WTC11 (cell line): ENCODE results near the gene NOXO1. TPM values are rescaled to one million over a fixed set of nuclear protein-coding genes. Genes with fewer than 3 reads are reported as not detected.
A peak's percentile ranks its signal among the peaks of the same experiment; 100 is the strongest.

Experiments used
- ATAC-seq: fragments of 200-7000 bp; cut with Tn5 transposase; 2 replicates; pipeline ENCODE4 v1.10.0; 2021; ENCODE audit warnings: mild to moderate bottlenecking, moderate library complexity
- CTCF ChIA-PET: fragments of 300-600 bp; sonication (Branson Sonifier 250); formaldehyde crosslinking; loops from one replicate; lab custom pipeline; 2021; ENCODE audit warnings: antibody characterized with exemption; lab: Charles Lee
- POLR2A ChIA-PET: fragments of 350-600 bp; sonication (Branson Sonifier 250); formaldehyde crosslinking; loops from one replicate; lab custom pipeline; 2021; ENCODE audit warnings: antibody characterized with exemption; lab: Charles Lee
- DNase-seq: peaks from one replicate; pipeline ENCODE4 v3.0.0; 2021; ENCODE audit warnings: low spot score
- H3K27ac Mint-ChIP-seq: 2 replicates; pipeline ENCODE4 v1.8.0; 2021; ENCODE audit warnings: mixed read lengths
- H3K27me3 Mint-ChIP-seq: 2 replicates; pipeline ENCODE4 v1.8.0; 2021; ENCODE audit warnings: low read depth, mild to moderate bottlenecking, moderate library complexity, mixed read lengths
- H3K36me3 Mint-ChIP-seq: 2 replicates; pipeline ENCODE4 v1.8.0; 2021; ENCODE audit warnings: mixed read lengths
- H3K4me1 Mint-ChIP-seq: 2 replicates; pipeline ENCODE4 v1.8.0; 2022; ENCODE audit warnings: mixed read lengths
- H3K4me3 Mint-ChIP-seq: 2 replicates; pipeline ENCODE4 v1.8.0; 2021; ENCODE audit warnings: mild to moderate bottlenecking, moderate library complexity, mixed read lengths
- H3K9me3 Mint-ChIP-seq: 2 replicates; pipeline ENCODE4 v1.8.0; 2021; ENCODE audit warnings: mixed read lengths
- ATF3 ChIP-seq: sonication (generic); formaldehyde crosslinking; conservative IDR thresholded peaks from 2 replicates; pipeline ENCODE4 v1.8.1; 2022; ENCODE audit warnings: mild to moderate bottlenecking, missing genetic modification reagents
- CBFB ChIP-seq: sonication (generic); formaldehyde crosslinking; IDR thresholded peaks from 2 replicates; pipeline ENCODE4 v1.8.1; 2022; ENCODE audit warnings: mild to moderate bottlenecking, low read depth, missing genetic modification reagents
- CTCF ChIP-seq: fragments of 200-600 bp; IDR thresholded peaks from 2 replicates; pipeline ENCODE4 v1.8.0; 2022; ENCODE audit warnings: antibody characterized with exemption
- ELF4 ChIP-seq: sonication (generic); formaldehyde crosslinking; IDR thresholded peaks from 2 replicates; pipeline ENCODE4 v1.8.1; 2022; ENCODE audit warnings: low read depth, mild to moderate bottlenecking, moderate library complexity, missing genetic modification reagents
- ESRRA ChIP-seq: sonication (generic); formaldehyde crosslinking; IDR thresholded peaks from 2 replicates; pipeline ENCODE4 v1.8.1; 2022; ENCODE audit warnings: mild to moderate bottlenecking, missing genetic modification reagents, borderline replicate concordance
- GTF2I ChIP-seq: fragments of 250-450 bp; sonication (Bioruptor Pico); conservative IDR thresholded peaks from 2 replicates; pipeline ENCODE4 v1.4.0; 2021; ENCODE audit warnings: mild to moderate bottlenecking
- JUN ChIP-seq: sonication (generic); formaldehyde crosslinking; IDR thresholded peaks from 2 replicates; pipeline ENCODE4 v1.8.0; 2023; ENCODE audit warnings: mild to moderate bottlenecking, missing genetic modification reagents
- MAX ChIP-seq: sonication (generic); formaldehyde crosslinking; IDR thresholded peaks from 2 replicates; pipeline ENCODE4 v1.8.0; 2022; ENCODE audit warnings: mild to moderate bottlenecking, missing genetic modification reagents
- MYBL2 ChIP-seq: sonication (generic); formaldehyde crosslinking; IDR thresholded peaks from 2 replicates; pipeline ENCODE4 v1.8.1; 2023; ENCODE audit warnings: mild to moderate bottlenecking, moderate library complexity, missing genetic modification reagents
- NFATC4 ChIP-seq: fragments of 250-450 bp; sonication (Bioruptor Pico); IDR thresholded peaks from 2 replicates; pipeline ENCODE4 v1.9.0; 2021; ENCODE audit warnings: mild to moderate bottlenecking
- NFE2L1 ChIP-seq: sonication (generic); formaldehyde crosslinking; IDR thresholded peaks from 2 replicates; pipeline ENCODE4 v1.8.1; 2023; ENCODE audit warnings: missing genetic modification reagents
- RORB ChIP-seq: fragments of 250-450 bp; sonication (Bioruptor Pico); IDR thresholded peaks from 2 replicates; pipeline ENCODE4 v1.9.0; 2021; ENCODE audit warnings: mild to moderate bottlenecking
- SMAD3 ChIP-seq: sonication (generic); formaldehyde crosslinking; IDR thresholded peaks from 2 replicates; pipeline ENCODE4 v1.8.0; 2022; ENCODE audit warnings: missing genetic modification reagents, mild to moderate bottlenecking, borderline replicate concordance
- SP1 ChIP-seq: sonication (generic); formaldehyde crosslinking; conservative IDR thresholded peaks from 2 replicates; pipeline ENCODE4 v1.8.1; 2022; ENCODE audit warnings: missing genetic modification reagents
- STAT6 ChIP-seq: sonication (generic); formaldehyde crosslinking; conservative IDR thresholded peaks from 2 replicates; pipeline ENCODE4 v1.8.1; 2023; ENCODE audit warnings: mild to moderate bottlenecking, low read depth, missing genetic modification reagents, moderate library complexity
- ZBTB21 ChIP-seq: sonication (generic); formaldehyde crosslinking; IDR thresholded peaks from 2 replicates; pipeline ENCODE4 v1.8.1; 2023; ENCODE audit warnings: mild to moderate bottlenecking, missing genetic modification reagents, borderline replicate concordance
- ZNF317 ChIP-seq: sonication (generic); formaldehyde crosslinking; IDR thresholded peaks from 2 replicates; pipeline ENCODE4 v1.8.1; 2023; ENCODE audit warnings: low read depth, mild to moderate bottlenecking, moderate library complexity, missing genetic modification reagents, borderline replicate concordance
- ZNF425 ChIP-seq: fragments of 250-450 bp; sonication (Bioruptor Pico); conservative IDR thresholded peaks from 2 replicates; pipeline ENCODE4 v1.9.0; 2021; ENCODE audit warnings: mild to moderate bottlenecking
- ZNF512 ChIP-seq: sonication (generic); formaldehyde crosslinking; IDR thresholded peaks from 2 replicates; pipeline ENCODE4 v1.8.1; 2022; ENCODE audit warnings: missing genetic modification reagents, borderline replicate concordance
- ZNF671 ChIP-seq: fragments of 250-450 bp; sonication (Bioruptor Pico); IDR thresholded peaks from 2 replicates; pipeline ENCODE4 v1.8.0; 2021; ENCODE audit warnings: mild to moderate bottlenecking
- total RNA-seq: library from RNA; stranded (reverse); gene quantifications from 3 replicates; pipeline ENCODE4 v1.2.3, GENCODE V29; 2021

NOXO1 gene
- total RNA-seq, 1 experiment from 2014 or later: 5.7 TPM

GRCh38 chr16:1974157-1975070, 6.9 kb downstream of the NOXO1 start (continued):
- no peak for TF ChIP-seq ZNF512
- no peak for TF ChIP-seq JUN
- TF ChIP-seq ATF3: no peak
- TF ChIP-seq ESRRA: no peak
- TF ChIP-seq ZNF671 (CRISPR knock-in tag): no peak
- no peak for TF ChIP-seq MYBL2 (CRISPR knock-in tag)
- no peak for TF ChIP-seq CTCF

- TF ChIP-seq ZBTB21 (CRISPR knock-in tag): no peak
- TF ChIP-seq NFATC4 (CRISPR knock-in tag): no peak
- no peak for TF ChIP-seq MYBL2 (CRISPR knock-in tag)
- no peak for TF ChIP-seq NFE2L1 (CRISPR knock-in tag)
- no peak for TF ChIP-seq STAT6 (CRISPR knock-in tag)
- no peak for TF ChIP-seq CBFB (CRISPR knock-in tag)
- no peak for TF ChIP-seq MAX (CRISPR knock-in tag)
- TF ChIP-seq SMAD3: no peak
- no peak for TF ChIP-seq ELF4 (CRISPR knock-in tag)
- H3K27ac Mint-ChIP-seq: no peak overlapping the region
- ATAC-seq (no peak), DNase-seq (no peak)
- peak overlapping the region; percentile 98 for H3K4me3 Mint-ChIP-seq
- ChIA-PET POLR2A (no interaction called here), CTCF (no interaction called here)
- no peaks in the 10 kb centered on the region for H3K9me3 Mint-ChIP-seq
- H3K27me3 Mint-ChIP-seq: no peaks in the 10 kb centered on the region
- peaks cover 15% of the 10 kb centered on the region for H3K4me1 Mint-ChIP-seq
- H3K36me3 Mint-ChIP-seq: peaks cover 10% of the 10 kb centered on the region
Observed at GRCh38 chr16:1973461-1974156, 7.7 kb downstream of the NOXO1 start.

- H3K36me3 Mint-ChIP-seq: peaks cover 10% of the 10 kb centered on the region
- TF ChIP-seq SP1 (CRISPR knock-in tag) (no peak), RORB (CRISPR knock-in tag) (no peak), STAT6 (CRISPR knock-in tag) (no peak), GTF2I (CRISPR knock-in tag) (no peak), ZNF317 (CRISPR knock-in tag) (no peak), ZNF425 (CRISPR knock-in tag) (no peak)
Observed at GRCh38 chr16:1972490-1972877, 8.8 kb downstream of the NOXO1 start.

More at GRCh38 chr16:1972490-1972877, 8.8 kb downstream of the NOXO1 start:
- CTCF ChIA-PET: interaction anchor here (1.3 to 1.4 kb wide), 2 partner anchors 32 to 50 kb away, joined by 4 to 9 read pairs; no protein-coding TSS in a partner anchor
- H3K27ac Mint-ChIP-seq: no peak overlapping the region
- H3K9me3 Mint-ChIP-seq: no peaks in the 10 kb centered on the region
- H3K4me3 Mint-ChIP-seq: peak overlapping the region; percentile 98
- no peaks in the 10 kb centered on the region for H3K27me3 Mint-ChIP-seq
- POLR2A ChIA-PET: interaction anchor here (0.9 to 2.6 kb wide), 3 partner anchors 11 to 76 kb away, joined by 3 to 10 read pairs (median 4); partner anchors contain the start of gene TSC2
- H3K4me1 Mint-ChIP-seq: peaks cover 15% of the 10 kb centered on the region
- 0 out of 2 replicates have a peak, but pooled peaks have one; percentile 6 for ATAC-seq
- no peak for DNase-seq
